ENCODE data around the gene DNAAF8.

Gene DNAAF8

GRCh38 chr16:4704491-4704890 lies 29.8 kb upstream of the DNAAF8 start:
- no peak for TF ChIP-seq CTCF (IDR thresholded peaks at IDR 0.05; ENCODE audit: borderline replicate concordance, control extremely low read depth, extremely low read depth, insufficient read depth, missing control alignments)
- no peak for DNase-seq (ENCODE audit: low spot score)
- in situ Hi-C loops (cut with MboI; ENCODE audit: low sequenced_read_pairs, unreplicated experiment), result no loop called here

GRCh38 chr16:4704913-4705312 lies 29.4 kb upstream of the DNAAF8 start:
- DNase-seq (ENCODE audit: low spot score), result no peak
- in situ Hi-C loops (cut with MboI; ENCODE audit: low sequenced_read_pairs, unreplicated experiment), result no loop called here
- TF ChIP-seq CTCF (IDR thresholded peaks at IDR 0.05; ENCODE audit: borderline replicate concordance, control extremely low read depth, extremely low read depth, insufficient read depth, missing control alignments), result no peak

GRCh38 chr16:4706871-4707270 lies 27.5 kb upstream of the DNAAF8 start:
- DNase-seq (ENCODE audit: low spot score), result no peak
- no peak for TF ChIP-seq CTCF (IDR thresholded peaks at IDR 0.05; ENCODE audit: borderline replicate concordance, control extremely low read depth, extremely low read depth, insufficient read depth, missing control alignments)
- in situ Hi-C loops (cut with MboI; ENCODE audit: low sequenced_read_pairs, unreplicated experiment), result no loop called here

GRCh38 chr16:4709481-4709880 lies 24.9 kb upstream of the DNAAF8 start:
- no peak for TF ChIP-seq CTCF (IDR thresholded peaks at IDR 0.05; ENCODE audit: borderline replicate concordance, control extremely low read depth, extremely low read depth, insufficient read depth, missing control alignments)
- no peak for DNase-seq (ENCODE audit: low spot score)
- in situ Hi-C loops (cut with MboI; ENCODE audit: low sequenced_read_pairs, unreplicated experiment), result no loop called here

- DNase-seq (ENCODE audit: low spot score), result no peak
- no peak for TF ChIP-seq CTCF (IDR thresholded peaks at IDR 0.05; ENCODE audit: borderline replicate concordance, control extremely low read depth, extremely low read depth, insufficient read depth, missing control alignments)
- in situ Hi-C loops (cut with MboI; ENCODE audit: low sequenced_read_pairs, unreplicated experiment), result no loop called here
Observed at GRCh38 chr16:4713663-4714501, 20.5 kb upstream of the DNAAF8 start.

- DNase-seq (ENCODE audit: low spot score), result no peak
- TF ChIP-seq CTCF (IDR thresholded peaks at IDR 0.05; ENCODE audit: borderline replicate concordance, control extremely low read depth, extremely low read depth, insufficient read depth, missing control alignments), result no peak
- in situ Hi-C loops (cut with MboI; ENCODE audit: low sequenced_read_pairs, unreplicated experiment), result no loop called here
Observed at GRCh38 chr16:4714996-4715395, 19.3 kb upstream of the DNAAF8 start.
